ENCODE data around the gene ADAMTSL3. TPM values are rescaled to one million over a fixed set of nuclear protein-coding genes. Genes with fewer than 3 reads are reported as not detected.

ADAMTSL3 gene
- total and polyA plus RNA-seq, 4 donors = 3.5 to 19.0 (median 8.0) TPM

DNA sequence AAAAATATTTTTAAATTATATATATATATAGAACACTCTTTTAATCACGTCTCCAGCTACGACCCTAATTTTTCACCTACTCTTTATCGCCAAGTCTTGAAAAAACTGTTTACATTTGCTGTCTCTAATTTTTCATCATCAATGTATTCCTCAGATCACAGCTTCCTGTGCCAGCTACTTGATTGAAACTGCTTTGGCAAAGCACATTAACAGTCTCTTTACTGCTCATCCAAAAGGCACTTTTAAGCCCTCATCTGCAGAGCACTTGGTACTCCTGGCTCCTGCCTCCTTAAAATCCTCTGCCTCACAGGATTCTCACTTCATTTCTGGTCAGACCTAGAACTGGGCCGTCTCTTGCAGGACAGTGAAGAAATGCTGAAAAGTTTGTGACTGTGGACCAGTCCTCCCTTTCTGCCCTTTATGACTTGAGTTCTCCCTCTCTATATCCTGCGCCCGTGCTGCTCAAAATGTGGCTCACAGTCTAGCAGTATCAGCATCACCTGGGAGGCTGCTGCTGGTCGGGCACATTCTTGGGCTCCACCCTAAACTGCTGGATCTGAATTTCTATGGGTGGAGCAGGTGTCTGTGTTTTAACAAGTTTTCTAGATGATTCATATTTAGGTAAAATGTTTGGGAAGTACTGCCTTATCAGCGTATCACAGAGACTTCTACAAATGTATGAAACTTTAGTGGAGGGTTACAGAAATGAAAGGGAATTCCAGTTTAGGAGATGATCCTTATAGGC, 196.8 kb downstream of the ADAMTSL3 start:
- H3K27me3 ChIP-seq (ENCODE audit: control insufficient read depth in 4 of 4, insufficient read depth in 4 of 4, low read length in 3 of 4) = no peaks in the 10 kb centered on the region
- 88% methylated on average over 8 of the region's 8 CpGs for WGBS
- no peaks in the 10 kb centered on the region for H3K9me3 ChIP-seq (ENCODE audit: control insufficient read depth in 4 of 4, low read length in 3 of 4)
- no peak overlapping the region for H3K4me3 ChIP-seq (ENCODE audit: low read depth in 1 of 3, low read length in 3 of 3)
- peaks cover 11 to 33% (median 19%) of the 10 kb centered on the region in 4 donors for H3K4me1 ChIP-seq (ENCODE audit: control insufficient read depth in 4 of 4, insufficient read depth in 4 of 4, low read length in 3 of 4)
- DNase-seq (ENCODE audit: low spot score) = no peak
- no peak overlapping the region for H3K27ac ChIP-seq (ENCODE audit: low read depth in 1 of 2, low read length in 2 of 2)
- no peaks in the 10 kb centered on the region for H3K36me3 ChIP-seq (ENCODE audit: control insufficient read depth in 4 of 4, insufficient read depth in 3 of 4, low read depth in 1 of 4, low read length in 3 of 4)
- no peak for TF ChIP-seq FOXA2 (IDR thresholded peaks at IDR 0.05)
- TF ChIP-seq, protein P1, sequence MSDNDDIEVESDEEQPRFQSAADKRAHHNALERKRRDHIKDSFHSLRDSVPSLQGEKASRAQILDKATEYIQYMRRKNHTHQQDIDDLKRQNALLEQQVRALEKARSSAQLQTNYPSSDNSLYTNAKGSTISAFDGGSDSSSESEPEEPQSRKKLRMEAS (IDR thresholded peaks at IDR 0.05) = no peak
- no peak for TF ChIP-seq JUND (IDR thresholded peaks at IDR 0.05)
- no peak for TF ChIP-seq HNF4G (IDR thresholded peaks at IDR 0.05)
- TF ChIP-seq HNF4A (conservative IDR thresholded peaks at IDR 0.05) = no peak
- no peak for TF ChIP-seq YY1 (IDR thresholded peaks at IDR 0.05)
- no peak overlapping the region for H3K9ac ChIP-seq (ENCODE audit: low read depth in 1 of 2, low read length in 2 of 2)

DNA sequence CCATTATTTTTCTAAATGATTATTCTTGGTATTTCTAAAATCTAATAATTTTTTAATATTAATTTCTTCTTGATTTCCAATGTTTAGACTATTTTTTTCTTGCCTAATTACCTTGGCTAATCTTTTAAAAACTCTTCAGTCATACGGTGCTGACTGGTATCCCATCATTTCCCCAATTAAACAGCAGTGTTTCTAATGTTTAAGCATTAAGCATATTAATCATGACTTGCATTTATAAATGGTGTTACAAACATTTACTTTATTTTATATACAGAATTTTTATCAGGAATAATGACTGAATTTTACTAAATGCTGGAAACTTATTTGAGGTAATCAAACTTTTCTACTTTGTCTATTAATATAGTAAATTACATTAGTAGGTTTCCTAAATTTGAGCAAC, 199.3 kb downstream of the ADAMTSL3 start:
- no peak overlapping the region for H3K9ac ChIP-seq (ENCODE audit: low read depth in 1 of 2, low read length in 2 of 2)
- no peaks in the 10 kb centered on the region for H3K27me3 ChIP-seq (ENCODE audit: control insufficient read depth in 4 of 4, insufficient read depth in 4 of 4, low read length in 3 of 4)
- no peaks in the 10 kb centered on the region for H3K36me3 ChIP-seq (ENCODE audit: control insufficient read depth in 4 of 4, insufficient read depth in 3 of 4, low read depth in 1 of 4, low read length in 3 of 4)
- no peaks in the 10 kb centered on the region for H3K9me3 ChIP-seq (ENCODE audit: control insufficient read depth in 4 of 4, low read length in 3 of 4)
- 98% methylated on average over 1 of the region's 1 CpG for WGBS
- TF ChIP-seq JUND (IDR thresholded peaks at IDR 0.05) = no peak
- no peak for TF ChIP-seq TAF1 (conservative IDR thresholded peaks at IDR 0.05)
- no peak for TF ChIP-seq FOXA1 (IDR thresholded peaks at IDR 0.05)
- no peak for TF ChIP-seq EGR1 (IDR thresholded peaks at IDR 0.05; ENCODE audit: low read depth in 2 of 2)
- TF ChIP-seq, protein P2, sequence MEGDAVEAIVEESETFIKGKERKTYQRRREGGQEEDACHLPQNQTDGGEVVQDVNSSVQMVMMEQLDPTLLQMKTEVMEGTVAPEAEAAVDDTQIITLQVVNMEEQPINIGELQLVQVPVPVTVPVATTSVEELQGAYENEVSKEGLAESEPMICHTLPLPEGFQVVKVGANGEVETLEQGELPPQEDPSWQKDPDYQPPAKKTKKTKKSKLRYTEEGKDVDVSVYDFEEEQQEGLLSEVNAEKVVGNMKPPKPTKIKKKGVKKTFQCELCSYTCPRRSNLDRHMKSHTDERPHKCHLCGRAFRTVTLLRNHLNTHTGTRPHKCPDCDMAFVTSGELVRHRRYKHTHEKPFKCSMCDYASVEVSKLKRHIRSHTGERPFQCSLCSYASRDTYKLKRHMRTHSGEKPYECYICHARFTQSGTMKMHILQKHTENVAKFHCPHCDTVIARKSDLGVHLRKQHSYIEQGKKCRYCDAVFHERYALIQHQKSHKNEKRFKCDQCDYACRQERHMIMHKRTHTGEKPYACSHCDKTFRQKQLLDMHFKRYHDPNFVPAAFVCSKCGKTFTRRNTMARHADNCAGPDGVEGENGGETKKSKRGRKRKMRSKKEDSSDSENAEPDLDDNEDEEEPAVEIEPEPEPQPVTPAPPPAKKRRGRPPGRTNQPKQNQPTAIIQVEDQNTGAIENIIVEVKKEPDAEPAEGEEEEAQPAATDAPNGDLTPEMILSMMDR (IDR thresholded peaks at IDR 0.05; ENCODE audit: low read depth, low read length, missing input control) = no peak
- TF ChIP-seq, protein P1 (IDR thresholded peaks at IDR 0.05) = no peak
- TF ChIP-seq HNF4A (conservative IDR thresholded peaks at IDR 0.05) = no peak
- no peak for TF ChIP-seq GABPA (IDR thresholded peaks at IDR 0.05 in 1 of 2, conservative IDR thresholded peaks at IDR 0.05 in 1 of 2)
- TF ChIP-seq RXRA (IDR thresholded peaks at IDR 0.05) = no peak
- TF ChIP-seq SP1 (IDR thresholded peaks at IDR 0.05) = no peak
- no peak for TF ChIP-seq RAD21 (IDR thresholded peaks at IDR 0.05)
- TF ChIP-seq NR2F2 (IDR thresholded peaks at IDR 0.05) = no peak
- no peak for TF ChIP-seq YY1 (IDR thresholded peaks at IDR 0.05)
- no peak for TF ChIP-seq FOXA2 (IDR thresholded peaks at IDR 0.05)
- TF ChIP-seq, protein P3, sequence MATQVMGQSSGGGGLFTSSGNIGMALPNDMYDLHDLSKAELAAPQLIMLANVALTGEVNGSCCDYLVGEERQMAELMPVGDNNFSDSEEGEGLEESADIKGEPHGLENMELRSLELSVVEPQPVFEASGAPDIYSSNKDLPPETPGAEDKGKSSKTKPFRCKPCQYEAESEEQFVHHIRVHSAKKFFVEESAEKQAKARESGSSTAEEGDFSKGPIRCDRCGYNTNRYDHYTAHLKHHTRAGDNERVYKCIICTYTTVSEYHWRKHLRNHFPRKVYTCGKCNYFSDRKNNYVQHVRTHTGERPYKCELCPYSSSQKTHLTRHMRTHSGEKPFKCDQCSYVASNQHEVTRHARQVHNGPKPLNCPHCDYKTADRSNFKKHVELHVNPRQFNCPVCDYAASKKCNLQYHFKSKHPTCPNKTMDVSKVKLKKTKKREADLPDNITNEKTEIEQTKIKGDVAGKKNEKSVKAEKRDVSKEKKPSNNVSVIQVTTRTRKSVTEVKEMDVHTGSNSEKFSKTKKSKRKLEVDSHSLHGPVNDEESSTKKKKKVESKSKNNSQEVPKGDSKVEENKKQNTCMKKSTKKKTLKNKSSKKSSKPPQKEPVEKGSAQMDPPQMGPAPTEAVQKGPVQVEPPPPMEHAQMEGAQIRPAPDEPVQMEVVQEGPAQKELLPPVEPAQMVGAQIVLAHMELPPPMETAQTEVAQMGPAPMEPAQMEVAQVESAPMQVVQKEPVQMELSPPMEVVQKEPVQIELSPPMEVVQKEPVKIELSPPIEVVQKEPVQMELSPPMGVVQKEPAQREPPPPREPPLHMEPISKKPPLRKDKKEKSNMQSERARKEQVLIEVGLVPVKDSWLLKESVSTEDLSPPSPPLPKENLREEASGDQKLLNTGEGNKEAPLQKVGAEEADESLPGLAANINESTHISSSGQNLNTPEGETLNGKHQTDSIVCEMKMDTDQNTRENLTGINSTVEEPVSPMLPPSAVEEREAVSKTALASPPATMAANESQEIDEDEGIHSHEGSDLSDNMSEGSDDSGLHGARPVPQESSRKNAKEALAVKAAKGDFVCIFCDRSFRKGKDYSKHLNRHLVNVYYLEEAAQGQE (IDR thresholded peaks at IDR 0.05) = no peak
- TF ChIP-seq, protein P4, sequence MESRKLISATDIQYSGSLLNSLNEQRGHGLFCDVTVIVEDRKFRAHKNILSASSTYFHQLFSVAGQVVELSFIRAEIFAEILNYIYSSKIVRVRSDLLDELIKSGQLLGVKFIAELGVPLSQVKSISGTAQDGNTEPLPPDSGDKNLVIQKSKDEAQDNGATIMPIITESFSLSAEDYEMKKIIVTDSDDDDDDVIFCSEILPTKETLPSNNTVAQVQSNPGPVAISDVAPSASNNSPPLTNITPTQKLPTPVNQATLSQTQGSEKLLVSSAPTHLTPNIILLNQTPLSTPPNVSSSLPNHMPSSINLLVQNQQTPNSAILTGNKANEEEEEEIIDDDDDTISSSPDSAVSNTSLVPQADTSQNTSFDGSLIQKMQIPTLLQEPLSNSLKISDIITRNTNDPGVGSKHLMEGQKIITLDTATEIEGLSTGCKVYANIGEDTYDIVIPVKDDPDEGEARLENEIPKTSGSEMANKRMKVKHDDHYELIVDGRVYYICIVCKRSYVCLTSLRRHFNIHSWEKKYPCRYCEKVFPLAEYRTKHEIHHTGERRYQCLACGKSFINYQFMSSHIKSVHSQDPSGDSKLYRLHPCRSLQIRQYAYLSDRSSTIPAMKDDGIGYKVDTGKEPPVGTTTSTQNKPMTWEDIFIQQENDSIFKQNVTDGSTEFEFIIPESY (IDR thresholded peaks at IDR 0.05) = no peak
- TF ChIP-seq, protein P5, sequence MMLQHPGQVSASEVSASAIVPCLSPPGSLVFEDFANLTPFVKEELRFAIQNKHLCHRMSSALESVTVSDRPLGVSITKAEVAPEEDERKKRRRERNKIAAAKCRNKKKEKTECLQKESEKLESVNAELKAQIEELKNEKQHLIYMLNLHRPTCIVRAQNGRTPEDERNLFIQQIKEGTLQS (IDR thresholded peaks at IDR 0.05) = no peak
- TF ChIP-seq HNF4G (IDR thresholded peaks at IDR 0.05) = no peak
- DNase-seq (ENCODE audit: low spot score) = no peak
- no peak overlapping the region for H3K27ac ChIP-seq (ENCODE audit: low read depth in 1 of 2, low read length in 2 of 2)
- H3K4me3 ChIP-seq (ENCODE audit: low read depth in 1 of 3, low read length in 3 of 3) = no peak overlapping the region
- peaks cover 7 to 19% (median 13%) of the 10 kb centered on the region in 4 donors for H3K4me1 ChIP-seq (ENCODE audit: control insufficient read depth in 4 of 4, insufficient read depth in 4 of 4, low read length in 3 of 4)
